H1 (cell line): ENCODE measurements around the gene SEPTIN2. TPM values are rescaled to one million over a fixed set of nuclear protein-coding genes. Genes with fewer than 3 reads are reported as not detected.

Experiments used
- CTCF ChIA-PET: fragments of 300-600 bp; sonication (Branson Sonifier 250); formaldehyde crosslinking; loops from one replicate; lab custom pipeline; 2021; ENCODE audit not compliant: partially characterized antibody; lab: Charles Lee
- POLR2A ChIA-PET: fragments of 300-600 bp; sonication (Branson Sonifier 250); formaldehyde crosslinking; loops from one replicate; lab custom pipeline; 2021; ENCODE audit warnings: inconsistent platforms; ENCODE audit not compliant: partially characterized antibody; lab: Charles Lee
- DNase-seq, 2 experiments: peaks; one replicate each; pipeline versions ENCODE4 v3.0.0 to v3.0.0-alpha.2; 2010 to 2022; ENCODE audit warnings: low spot score in 2 of 2, low read depth in 1 of 2, mixed read lengths in 1 of 2
- FAIRE-seq: peaks from 2 replicates; lab custom pipeline; 2011; peaks lifted over from hg19 to GRCh38; lab: Jason Lieb, UNC
- H2AFZ ChIP-seq: 2 replicates; pipeline ENCODE4 v1.8.1; 2012; ENCODE audit warnings: low read length, inconsistent platforms
- H2AK5ac ChIP-seq: 2 replicates; pipeline ENCODE4 v1.6.1; 2013; ENCODE audit warnings: low read depth, low read length
- H2BK120ac ChIP-seq: replicated peaks from 2 replicates; pipeline ENCODE3; 2013; ENCODE audit warnings: low read depth, low read length, inconsistent platforms
- H2BK12ac ChIP-seq: 2 replicates; pipeline ENCODE4 v1.6.1; 2013; ENCODE audit warnings: low read depth, low read length
- H2BK15ac ChIP-seq: 2 replicates; pipeline ENCODE4 v1.6.1; 2013; ENCODE audit warnings: low read length
- H2BK20ac ChIP-seq: 2 replicates; pipeline ENCODE4 v1.6.1; 2013; ENCODE audit warnings: low read length
- H2BK5ac ChIP-seq: 2 replicates; pipeline ENCODE4 v1.6.1; 2013; ENCODE audit warnings: low read depth, low read length
- H3K14ac ChIP-seq: 2 replicates; pipeline ENCODE4 v1.6.1; 2013; ENCODE audit warnings: inconsistent platforms; ENCODE audit not compliant: insufficient read length
- H3K18ac ChIP-seq: 2 replicates; pipeline ENCODE4 v1.6.1; 2013; ENCODE audit warnings: low read length; ENCODE audit errors: extremely low read depth
- H3K23ac ChIP-seq: 2 replicates; pipeline ENCODE4 v1.6.1; 2013; ENCODE audit warnings: inconsistent platforms; ENCODE audit not compliant: insufficient read length
- H3K23me2 ChIP-seq: 2 replicates; pipeline ENCODE4 v1.6.1; 2013; ENCODE audit warnings: low read depth, low read length
- H3K27ac ChIP-seq: 2 replicates; pipeline ENCODE4 v1.6.1; 2011; ENCODE audit warnings: low read depth, low read length, inconsistent platforms
- H3K27me3 ChIP-seq, 4 experiments: replicated peaks in 1 of 4; 1 replicate in 1 of 4; 2 replicates in 3 of 4; pipeline versions ENCODE4 v1.6.1 to v1.8.1; 2011 to 2013; ENCODE audit warnings: low read length in 3 of 4, mild to moderate bottlenecking in 3 of 4, inconsistent platforms in 2 of 4, mixed read lengths in 2 of 4, moderate library complexity in 1 of 4; ENCODE audit not compliant: control insufficient read depth in 3 of 4, insufficient read depth in 3 of 4; ENCODE audit errors: extremely low read depth in 1 of 4
- H3K36me3 ChIP-seq, 4 experiments: 2 replicates each; pipeline versions ENCODE4 v1.6.1 to v1.8.1; 2011 to 2013; ENCODE audit warnings: mild to moderate bottlenecking in 4 of 4, low read length in 3 of 4, moderate library complexity in 2 of 4, control low read depth in 1 of 4, inconsistent platforms in 1 of 4; ENCODE audit not compliant: insufficient read depth in 4 of 4, control insufficient read depth in 2 of 4
- H3K4ac ChIP-seq: replicated peaks from 2 replicates; pipeline ENCODE3; 2013; ENCODE audit warnings: low read length, low read depth, mixed read lengths, inconsistent platforms; ENCODE audit not compliant: insufficient read length
- H3K4me1 ChIP-seq, 4 experiments: replicated peaks in 1 of 4; 1 replicate in 1 of 4; 2 replicates in 3 of 4; pipeline versions ENCODE4 v1.6.1 to v1.8.1; 2011 to 2013; ENCODE audit warnings: low read length in 3 of 4, inconsistent platforms in 2 of 4, mixed read lengths in 1 of 4; ENCODE audit not compliant: insufficient read depth in 4 of 4, control insufficient read depth in 3 of 4
- H3K4me2 ChIP-seq, 2 experiments: 2 replicates each; pipeline versions ENCODE4 v1.6.1 to v1.8.1; 2011 to 2013; ENCODE audit warnings: low read depth in 2 of 2, low read length in 2 of 2, control low read depth in 1 of 2, inconsistent platforms in 1 of 2, mild to moderate bottlenecking in 1 of 2; ENCODE audit not compliant: insufficient read depth in 1 of 2
- H3K4me3 ChIP-seq, 4 experiments: fragments of 200-600, 300-600 bp in 1 of 4; sonication (generic), shearing (Covaris generic), sonication (Bioruptor Twin) in 1 of 4; 2 replicates each; pipeline versions ENCODE4 v1.5.1 to v1.8.1; 2011 to 2016; ENCODE audit warnings: low read length in 4 of 4, low read depth in 3 of 4, control low read depth in 2 of 4, inconsistent platforms in 2 of 4, mild to moderate bottlenecking in 2 of 4, mixed read lengths in 1 of 4, moderate library complexity in 1 of 4; ENCODE audit not compliant: insufficient read depth in 2 of 4; ENCODE audit errors: extremely low read depth in 1 of 4
- H3K56ac ChIP-seq: replicated peaks from 2 replicates; pipeline ENCODE3; 2013; ENCODE audit warnings: low read depth, mild to moderate bottlenecking, mixed read lengths, low read length, inconsistent platforms; ENCODE audit not compliant: insufficient read length
- H3K79me1 ChIP-seq: 2 replicates; pipeline ENCODE4 v1.6.1; 2013; ENCODE audit warnings: low read depth, low read length, control low read depth
- H3K79me2 ChIP-seq, 2 experiments: 2 replicates each; pipeline versions ENCODE4 v1.6.1 to v1.8.1; 2012 to 2013; ENCODE audit warnings: low read length in 2 of 2, mild to moderate bottlenecking in 2 of 2, inconsistent platforms in 1 of 2; ENCODE audit not compliant: insufficient read depth in 2 of 2, control insufficient read depth in 1 of 2
- H3K9ac ChIP-seq, 4 experiments: replicated peaks in 1 of 4; 1 replicate in 1 of 4; 2 replicates in 3 of 4; pipeline versions ENCODE4 v1.6.1 to v1.8.1; 2011 to 2013; ENCODE audit warnings: low read depth in 3 of 4, low read length in 3 of 4, control low read depth in 2 of 4, mild to moderate bottlenecking in 2 of 4, moderate library complexity in 2 of 4, inconsistent platforms in 1 of 4; ENCODE audit errors: extremely low read depth in 1 of 4
- H3K9me3 ChIP-seq, 2 experiments: 2 replicates each; pipeline versions ENCODE4 v1.6.1 to v1.8.1; 2012 to 2013; ENCODE audit warnings: mild to moderate bottlenecking in 2 of 2, moderate library complexity in 2 of 2, control low read depth in 1 of 2, inconsistent platforms in 1 of 2, low read depth in 1 of 2, low read length in 1 of 2, mixed read lengths in 1 of 2; ENCODE audit not compliant: insufficient read depth in 2 of 2
- H4K20me1 ChIP-seq, 2 experiments: replicated peaks in 1 of 2; 2 replicates each; pipeline versions ENCODE3 to v1.8.1; 2011 to 2013; ENCODE audit warnings: inconsistent platforms in 2 of 2, low read length in 2 of 2, mild to moderate bottlenecking in 1 of 2; ENCODE audit not compliant: insufficient read depth in 2 of 2, control insufficient read depth in 1 of 2
- H4K5ac ChIP-seq: 2 replicates; pipeline ENCODE4 v1.6.1; 2013; ENCODE audit warnings: low read length, low read depth, mixed read lengths, inconsistent platforms; ENCODE audit not compliant: insufficient read length
- H4K8ac ChIP-seq: 2 replicates; pipeline ENCODE4 v1.8.0; 2013; ENCODE audit warnings: mild to moderate bottlenecking, moderate library complexity, low read length, inconsistent platforms; ENCODE audit not compliant: insufficient read depth; ENCODE audit errors: extremely low read depth
- H4K91ac ChIP-seq: replicated peaks from 2 replicates; pipeline ENCODE3; 2013; ENCODE audit warnings: low read length, mixed read lengths, inconsistent platforms; ENCODE audit not compliant: insufficient read length
- BCL11A ChIP-seq, 2 experiments: IDR thresholded peaks; one replicate each; pipeline ENCODE4 v1.6.1; 2011; ENCODE audit warnings: low read depth in 2 of 2, low read length in 2 of 2, mild to moderate bottlenecking in 2 of 2
- CEBPB ChIP-seq: IDR thresholded peaks from 2 replicates; pipeline ENCODE4 v1.6.1; 2012; ENCODE audit warnings: low read depth, low read length
- CTBP2 ChIP-seq: IDR thresholded peaks from 2 replicates; pipeline ENCODE4 v1.7.0; 2011; ENCODE audit warnings: borderline replicate concordance, mild to moderate bottlenecking, moderate library complexity, mixed read lengths, low read length; ENCODE audit not compliant: insufficient read depth, insufficient read length
- JUN ChIP-seq: IDR thresholded peaks from 2 replicates; pipeline ENCODE4 v1.6.1; 2011; ENCODE audit warnings: low read depth, mild to moderate bottlenecking, improper control_type of control experiment, low read length
- KDM4A ChIP-seq: IDR thresholded peaks from one replicate; pipeline ENCODE4 v1.7.1; 2012; ENCODE audit warnings: low read depth, mild to moderate bottlenecking, moderate library complexity, low read length, inconsistent platforms; ENCODE audit not compliant: severe bottlenecking
- PHF8 ChIP-seq: fragments of 200-600 bp; sonication (generic); conservative IDR thresholded peaks from 2 replicates; pipeline ENCODE4 v1.7.1; 2012; ENCODE audit warnings: low read depth, mild to moderate bottlenecking, inconsistent platforms, low read length, moderate library complexity
- POLR2A ChIP-seq, 2 experiments: IDR thresholded peaks; 1 replicate in 1 of 2; 2 replicates in 1 of 2; pipeline ENCODE4 v1.6.1; 2011; ENCODE audit warnings: low read depth in 2 of 2, low read length in 2 of 2, mild to moderate bottlenecking in 2 of 2; ENCODE audit errors: control extremely low read depth in 1 of 2
- RNF2 ChIP-seq: fragments of 200-900, 300-1000 bp; sonication (generic); IDR thresholded peaks from 2 replicates; pipeline ENCODE4 v1.7.1; 2016; ENCODE audit warnings: borderline replicate concordance, low read depth, mild to moderate bottlenecking, antibody characterized with exemption, low read length; ENCODE audit not compliant: poor library complexity, severe bottlenecking; ENCODE audit errors: missing control alignments
- RXRA ChIP-seq: IDR thresholded peaks from 2 replicates; pipeline ENCODE4 v1.6.1; 2011; ENCODE audit warnings: low read depth, mild to moderate bottlenecking, low read length, moderate library complexity; ENCODE audit not compliant: insufficient read depth
- SIX5 ChIP-seq: IDR thresholded peaks from 2 replicates; pipeline ENCODE4 v1.6.1; 2011; ENCODE audit warnings: mild to moderate bottlenecking, low read depth, low read length
- TAF7 ChIP-seq: optimal IDR thresholded peaks from 2 replicates; pipeline ENCODE3; 2011; ENCODE audit warnings: low read depth, mild to moderate bottlenecking, inconsistent platforms, low read length, moderate library complexity, borderline replicate concordance
- WGBS, 2 experiments: shearing (Covaris generic) in 1 of 2; methylation state at CpG; one replicate each; pipeline versions ENCODE4 v1.1.6 to v1.1.7; 2013 to 2015; ENCODE audit warnings: low lambda C conversion rate in 2 of 2, mixed read lengths in 2 of 2, inconsistent platforms in 1 of 2, low coverage in 1 of 2, missing lambda C conversion rate in 1 of 2; ENCODE audit not compliant: insufficient replicate concordance in 2 of 2, insufficient coverage in 1 of 2, insufficient read length in 1 of 2; ENCODE audit errors: extremely low coverage in 1 of 2, missing lambda C conversion rate in 1 of 2; 5-methylcytosine and 5-hydroxymethylcytosine counted together
- polyA plus RNA-seq, 7 experiments: library from polyadenylated mRNA; depleted of rRNA in 3 of 7; stranded (reverse) in 5 of 7; unstranded in 2 of 7; fragments of >200 nt in 5 of 7; fragments of 200-250 nt in 2 of 7; gene quantifications; 1 replicate in 5 of 7; 2 replicates in 1 of 7; 4 replicates in 1 of 7; pipeline versions ENCODE4 v1.2.1 to v1.2.3, GENCODE V29; 2011 to 2013; ENCODE audit warnings: missing spikeins in 2 of 7, mixed read lengths in 2 of 7
- total RNA-seq: library from RNA; stranded (reverse); fragmentation: NEBNext Ultra II Directional; extraction: Animal tissue kit (Norgen Biotek cat#: 25700); gene quantifications from 2 replicates; pipeline ENCODE4 v1.2.1, GENCODE V29; 2021
- TF ChIP-seq, protein P1 (sequence below): IDR thresholded peaks from 2 replicates; pipeline ENCODE4 v1.6.1; 2011; ENCODE audit warnings: low read depth, mild to moderate bottlenecking, low read length; ENCODE audit not compliant: insufficient read depth

Gene SEPTIN2
- total and polyA plus RNA-seq, 2 of the 8 experiments (the other 6 are each of a cell fraction or from before 2014, with no cell fraction given): 392 to 650 TPM

DNA sequence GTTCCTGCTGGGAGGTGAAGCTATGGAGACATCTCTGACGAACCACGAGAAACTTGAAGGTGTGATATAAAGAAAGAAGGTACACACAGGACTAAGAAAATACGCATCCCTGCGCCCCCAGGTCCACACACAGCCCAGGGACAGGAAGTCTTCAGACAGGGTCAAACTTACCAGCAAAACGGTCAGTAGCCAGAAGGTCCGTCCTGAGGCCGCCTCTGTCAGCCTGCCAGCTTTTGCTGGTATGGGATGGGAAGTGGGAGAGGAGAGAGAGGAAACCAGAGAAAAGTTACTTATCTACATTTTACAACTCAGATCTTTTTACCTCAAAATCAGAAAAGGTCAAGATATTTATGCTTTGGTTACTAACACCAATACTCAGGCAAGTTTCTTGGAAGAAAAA lies 47.4 kb upstream of the SEPTIN2 start:
- H2BK5ac ChIP-seq: no peak overlapping the region
- no peaks in the 10 kb centered on the region for H3K27me3 ChIP-seq
- H2AK5ac ChIP-seq: no peak overlapping the region
- WGBS, 2 experiments: 95% methylated on average over 7 of the region's 7 CpGs; no CpG with 5 or more reads in 1 of the 2 experiments
- H4K8ac ChIP-seq: no peak overlapping the region
- H2AFZ ChIP-seq: no peak overlapping the region
- POLR2A ChIA-PET: interaction anchor here (0.8 to 3.0 kb wide), 6 partner anchors 10 to 119 kb away, joined by 3 to 9 read pairs (median 4); partner anchors contain the start of genes HDLBP and PASK
- no peak overlapping the region for H4K91ac ChIP-seq
- no peak overlapping the region for H3K4me3 ChIP-seq
- H3K18ac ChIP-seq: no peak overlapping the region
- no peak overlapping the region for H3K56ac ChIP-seq
- DNase-seq (no peak), FAIRE-seq (no peak)
- H2BK120ac ChIP-seq: no peak overlapping the region
- H3K23me2 ChIP-seq: peaks cover 8% of the 10 kb centered on the region; the same call in 1 of the 2 replicates
- H3K4ac ChIP-seq: no peak overlapping the region
- H2BK15ac ChIP-seq: no peak overlapping the region
- H3K23ac ChIP-seq: no peak overlapping the region
- no peak overlapping the region for H4K5ac ChIP-seq
- H3K9ac ChIP-seq: no peak overlapping the region
- H2BK12ac ChIP-seq: no peak overlapping the region
- no peak overlapping the region for H2BK20ac ChIP-seq
- H3K27ac ChIP-seq: no peak overlapping the region
- H3K9me3 ChIP-seq: no peaks in the 10 kb centered on the region
- peaks cover 10 to 50% of the 10 kb centered on the region in 2 experiments for H3K79me2 ChIP-seq
- peaks cover 12 to 46% of the 10 kb centered on the region in 2 experiments for H4K20me1 ChIP-seq
- H3K4me2 ChIP-seq: no peak overlapping the region
- CTCF ChIA-PET: interaction anchor here (1.6 to 2.0 kb wide), 4 partner anchors 10 to 21 kb away, joined by 4 to 7 read pairs (median 5); no protein-coding TSS in a partner anchor
- H3K36me3 ChIP-seq: peaks cover 5 to 35% (median 10%) of the 10 kb centered on the region in 4 experiments; a peak in 6 of 8 replicates
- H3K79me1 ChIP-seq: peaks cover 30% of the 10 kb centered on the region
- no peak overlapping the region for H3K14ac ChIP-seq
- H3K4me1 ChIP-seq: peaks cover 0 to 7% (median 2%) of the 10 kb centered on the region in 4 experiments; a peak in 5 of 7 replicates
- no peak for TF ChIP-seq POLR2A (IDR thresholded peaks at IDR 0.05; ENCODE audit: control extremely low read depth in 1 of 2, low read depth in 2 of 2, low read length in 2 of 2)
- TF ChIP-seq PHF8: no peak
- no peak for TF ChIP-seq CTBP2
- TF ChIP-seq JUN: no peak
- TF ChIP-seq SIX5: no peak
- TF ChIP-seq TAF7: no peak
- no peak for TF ChIP-seq RNF2
- TF ChIP-seq CEBPB: no peak
- TF ChIP-seq BCL11A (IDR thresholded peaks at IDR 0.05; ENCODE audit: low read depth in 2 of 2, low read length in 2 of 2): no peak
- no peak for TF ChIP-seq KDM4A
- TF ChIP-seq, protein P1, sequence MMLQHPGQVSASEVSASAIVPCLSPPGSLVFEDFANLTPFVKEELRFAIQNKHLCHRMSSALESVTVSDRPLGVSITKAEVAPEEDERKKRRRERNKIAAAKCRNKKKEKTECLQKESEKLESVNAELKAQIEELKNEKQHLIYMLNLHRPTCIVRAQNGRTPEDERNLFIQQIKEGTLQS: no peak
- no peak for TF ChIP-seq RXRA
